Activated CD8-positive, alpha-beta memory T cell treated with anti-CD3 and anti-CD28 coated beads for 4 hours (primary cell): ENCODE data around the gene TPP2.

Experiments
- DNase-seq, 2 donors: peaks; one replicate each; pipeline ENCODE4 v3.0.0-alpha.2; 2020; ENCODE audit warnings: low read depth in 2 of 2

TPP2 gene

GRCh38 chr13:102597029-102597961 is 509 bp downstream of the TPP2 start:
- DNase-seq, result no peak

- DNase-seq, result no peak
Measured at GRCh38 chr13:102598061-102598460, 1.3 kb downstream of the TPP2 start.

- no peak for DNase-seq
Measured at GRCh38 chr13:102599426-102600012, 2.7 kb downstream of the TPP2 start.

GRCh38 chr13:102606537-102607309 is 9.9 kb downstream of the TPP2 start:
- no peak for DNase-seq

- no peak for DNase-seq
Measured at GRCh38 chr13:102608974-102609373, 12.2 kb downstream of the TPP2 start.

- no peak for DNase-seq
Measured at GRCh38 chr13:102609696-102610095, 12.9 kb downstream of the TPP2 start.

- DNase-seq, result no peak
Measured at GRCh38 chr13:102610296-102610895, 13.6 kb downstream of the TPP2 start.

- DNase-seq, result no peak
Measured at GRCh38 chr13:102617697-102618350, 21.0 kb downstream of the TPP2 start.

- DNase-seq, result no peak
Measured at GRCh38 chr13:102620516-102620915, 23.7 kb downstream of the TPP2 start.

GRCh38 chr13:102626928-102627327 is 30.1 kb downstream of the TPP2 start:
- DNase-seq, result no peak

- DNase-seq, result no peak
Measured at GRCh38 chr13:102628559-102628958, 31.8 kb downstream of the TPP2 start.

GRCh38 chr13:102631198-102631597 is 34.4 kb downstream of the TPP2 start:
- DNase-seq, result no peak

- DNase-seq, result no peak
Measured at GRCh38 chr13:102638741-102639140, 42.0 kb downstream of the TPP2 start.

- DNase-seq, result no peak
Measured at GRCh38 chr13:102642029-102642428, 45.2 kb downstream of the TPP2 start.

- DNase-seq, result no peak
Measured at GRCh38 chr13:102642475-102642874, 45.7 kb downstream of the TPP2 start.

GRCh38 chr13:102643656-102644055 is 46.9 kb downstream of the TPP2 start:
- no peak for DNase-seq

- no peak for DNase-seq
Measured at GRCh38 chr13:102645701-102646100, 48.9 kb downstream of the TPP2 start.

GRCh38 chr13:102648046-102648445 is 51.3 kb downstream of the TPP2 start:
- DNase-seq, result no peak

GRCh38 chr13:102650444-102650843 is 53.7 kb downstream of the TPP2 start:
- DNase-seq, result no peak

- DNase-seq, result no peak
Measured at GRCh38 chr13:102651392-102651791, 54.6 kb downstream of the TPP2 start.

- DNase-seq, result no peak
Measured at GRCh38 chr13:102651892-102652291, 55.1 kb downstream of the TPP2 start.

- no peak for DNase-seq
Measured at GRCh38 chr13:102654756-102655155, 58.0 kb downstream of the TPP2 start.
